NB4 (cell line): ENCODE data around the gene SLC44A4.

Experiments
- CTCF ChIP-seq: IDR thresholded peaks from one replicate; pipeline ENCODE4 v1.5.1; 2012; ENCODE audit warnings: low read depth, low read length
- MAX ChIP-seq: IDR thresholded peaks from 2 replicates; pipeline ENCODE4 v1.6.1; 2011; ENCODE audit warnings: low read depth, low read length
- MYC ChIP-seq: IDR thresholded peaks from 2 replicates; pipeline ENCODE4 v1.6.1; 2011; ENCODE audit warnings: low read depth, low read length
- POLR2A ChIP-seq: IDR thresholded peaks from 2 replicates; pipeline ENCODE4 v1.6.1; 2011; ENCODE audit warnings: mild to moderate bottlenecking; ENCODE audit not compliant: insufficient read length; ENCODE audit errors: extremely low read depth

- TF ChIP-seq CTCF = no peak
- peak; percentile 23 for TF ChIP-seq POLR2A
- TF ChIP-seq MAX = peak; percentile 51; the same call in 1 of the 2 replicates
- peak; percentile 71 for TF ChIP-seq MYC
Measured at GRCh38 chr6:31826793-31827285, 52.0 kb downstream of the SLC44A4 start.
